Nephron (organoid): Measurements from ENCODE around the gene FCRL4.

Experiments
- H3K27ac Mint-ChIP-seq, 3 experiments: 2 replicates each; pipeline ENCODE4 v1.8.0; 2020; ENCODE audit warnings: mixed read lengths in 3 of 3, mild to moderate bottlenecking in 2 of 3, moderate library complexity in 1 of 3
- H3K27me3 Mint-ChIP-seq: 2 replicates; pipeline ENCODE4 v1.8.0; 2021; ENCODE audit warnings: low read depth, mild to moderate bottlenecking, moderate library complexity, mixed read lengths
- H3K36me3 Mint-ChIP-seq: 2 replicates; pipeline ENCODE4 v1.8.0; 2020; ENCODE audit warnings: low read depth, mixed read lengths
- H3K4me1 Mint-ChIP-seq: 2 replicates; pipeline ENCODE4 v1.8.0; 2020; ENCODE audit warnings: mixed read lengths
- H3K4me3 Mint-ChIP-seq, 3 experiments: 2 replicates each; pipeline ENCODE4 v1.8.0; 2020; ENCODE audit warnings: mild to moderate bottlenecking in 3 of 3, mixed read lengths in 3 of 3, moderate library complexity in 2 of 3
- H3K9me3 Mint-ChIP-seq: 2 replicates; pipeline ENCODE4 v1.8.0; 2020; ENCODE audit warnings: mixed read lengths
- CTCF ChIP-seq, 3 experiments: fragments of 200-600 bp; sonication (generic); IDR thresholded peaks; one replicate each; pipeline ENCODE4 v1.5.0; 2021; ENCODE audit warnings: antibody characterized with exemption in 3 of 3; ENCODE audit not compliant: unreplicated experiment in 3 of 3

The FCRL4 gene

GRCh38 chr1:157542676-157543075 is 55.2 kb downstream of the FCRL4 start:
- H3K4me1 Mint-ChIP-seq: no peaks in the 10 kb centered on the region
- H3K9me3 Mint-ChIP-seq: no peaks in the 10 kb centered on the region
- H3K4me3 Mint-ChIP-seq: no peak overlapping the region
- peaks cover 8% of the 10 kb centered on the region for H3K27me3 Mint-ChIP-seq
- TF ChIP-seq CTCF (IDR thresholded peaks at IDR 0.05; ENCODE audit: unreplicated experiment in 3 of 3): no peak
- no peaks in the 10 kb centered on the region for H3K36me3 Mint-ChIP-seq
- peak overlapping the region in 2 of 3 experiments; percentile 8 to 22 for H3K27ac Mint-ChIP-seq

DNA sequence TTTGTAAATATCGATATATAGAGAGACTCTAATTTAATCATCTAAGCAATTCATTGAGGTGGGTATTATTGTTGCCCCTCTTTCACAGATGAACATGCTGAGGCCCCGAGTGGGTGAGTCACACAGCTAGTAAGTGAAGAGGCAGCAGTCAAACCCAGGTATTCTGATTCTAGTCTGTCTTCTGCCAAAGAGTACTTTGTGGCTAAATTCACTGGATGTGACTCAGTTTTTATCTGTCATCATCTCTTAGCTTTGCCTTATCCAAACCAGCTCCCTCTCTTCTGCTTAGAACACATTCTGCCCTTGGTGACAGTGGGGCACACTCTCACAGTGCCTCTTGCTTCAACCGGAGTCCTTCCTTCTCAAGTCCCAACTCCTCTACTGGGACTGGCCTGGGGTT is 57.0 kb downstream of the FCRL4 start:
- no peaks in the 10 kb centered on the region for H3K9me3 Mint-ChIP-seq
- H3K4me1 Mint-ChIP-seq: no peaks in the 10 kb centered on the region
- no peak overlapping the region for H3K4me3 Mint-ChIP-seq
- H3K36me3 Mint-ChIP-seq: no peaks in the 10 kb centered on the region
- H3K27ac Mint-ChIP-seq: no peak overlapping the region
- no peak for TF ChIP-seq CTCF (IDR thresholded peaks at IDR 0.05; ENCODE audit: unreplicated experiment in 3 of 3)
- H3K27me3 Mint-ChIP-seq: peaks cover 8% of the 10 kb centered on the region

- H3K4me1 Mint-ChIP-seq: no peaks in the 10 kb centered on the region
- no peak for TF ChIP-seq CTCF (IDR thresholded peaks at IDR 0.05; ENCODE audit: unreplicated experiment in 3 of 3)
- H3K9me3 Mint-ChIP-seq: no peaks in the 10 kb centered on the region
- H3K36me3 Mint-ChIP-seq: no peaks in the 10 kb centered on the region
- H3K27ac Mint-ChIP-seq: no peak overlapping the region
- H3K27me3 Mint-ChIP-seq: peaks cover 8% of the 10 kb centered on the region
- no peak overlapping the region for H3K4me3 Mint-ChIP-seq
Observed at GRCh38 chr1:157540160-157540748, 57.6 kb downstream of the FCRL4 start.

DNA sequence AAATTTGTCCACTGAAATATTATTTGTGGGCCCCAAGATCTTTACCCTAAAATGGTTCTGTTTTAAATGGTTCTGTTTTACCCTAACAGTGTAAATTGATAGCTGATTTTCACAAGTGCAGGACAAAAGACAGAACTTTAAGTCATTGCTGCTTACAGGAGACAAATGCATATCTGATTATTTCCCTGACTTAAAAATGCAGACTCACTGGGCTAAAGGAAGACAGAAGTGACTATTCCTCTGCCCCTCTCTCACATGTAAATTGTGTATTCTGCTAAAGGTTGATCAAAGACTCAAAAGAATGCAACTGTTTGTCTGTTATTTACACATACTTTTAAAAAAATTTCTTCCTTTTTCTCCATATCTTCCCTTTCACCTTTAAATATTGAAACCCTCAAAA is 58.3 kb downstream of the FCRL4 start:
- no peaks in the 10 kb centered on the region for H3K4me1 Mint-ChIP-seq
- no peaks in the 10 kb centered on the region for H3K9me3 Mint-ChIP-seq
- H3K27ac Mint-ChIP-seq: no peak overlapping the region
- TF ChIP-seq CTCF (IDR thresholded peaks at IDR 0.05; ENCODE audit: unreplicated experiment in 3 of 3): no peak
- no peaks in the 10 kb centered on the region for H3K36me3 Mint-ChIP-seq
- no peak overlapping the region for H3K4me3 Mint-ChIP-seq
- H3K27me3 Mint-ChIP-seq: peaks cover 11% of the 10 kb centered on the region

DNA sequence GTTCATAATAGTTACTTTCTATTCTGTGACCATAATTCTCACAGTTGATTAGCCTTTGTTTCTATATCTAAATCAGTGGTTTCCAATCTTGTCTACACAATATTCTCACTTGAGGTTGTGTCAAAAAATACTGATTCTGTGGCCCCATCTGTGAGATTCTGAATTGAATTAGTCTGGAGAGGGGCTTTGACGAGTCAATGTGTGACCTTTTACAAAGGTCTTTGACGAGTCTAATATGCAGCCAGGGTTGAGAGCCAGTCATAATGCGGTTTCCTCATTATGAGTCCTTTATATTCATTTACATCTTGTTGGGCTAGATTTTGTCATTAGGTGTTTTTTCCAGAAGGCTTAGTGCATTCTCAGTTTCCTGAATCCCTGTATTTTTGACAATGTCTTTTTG is 65.3 kb downstream of the FCRL4 start:
- Mint-ChIP-seq H3K27ac (no peak overlapping the region), H3K27me3 (peaks cover 12% of the 10 kb centered on the region), H3K4me1 (no peaks in the 10 kb centered on the region), H3K9me3 (no peaks in the 10 kb centered on the region), H3K36me3 (no peaks in the 10 kb centered on the region), H3K4me3 (no peak overlapping the region)
- no peak for TF ChIP-seq CTCF (IDR thresholded peaks at IDR 0.05; ENCODE audit: unreplicated experiment in 3 of 3)

DNA sequence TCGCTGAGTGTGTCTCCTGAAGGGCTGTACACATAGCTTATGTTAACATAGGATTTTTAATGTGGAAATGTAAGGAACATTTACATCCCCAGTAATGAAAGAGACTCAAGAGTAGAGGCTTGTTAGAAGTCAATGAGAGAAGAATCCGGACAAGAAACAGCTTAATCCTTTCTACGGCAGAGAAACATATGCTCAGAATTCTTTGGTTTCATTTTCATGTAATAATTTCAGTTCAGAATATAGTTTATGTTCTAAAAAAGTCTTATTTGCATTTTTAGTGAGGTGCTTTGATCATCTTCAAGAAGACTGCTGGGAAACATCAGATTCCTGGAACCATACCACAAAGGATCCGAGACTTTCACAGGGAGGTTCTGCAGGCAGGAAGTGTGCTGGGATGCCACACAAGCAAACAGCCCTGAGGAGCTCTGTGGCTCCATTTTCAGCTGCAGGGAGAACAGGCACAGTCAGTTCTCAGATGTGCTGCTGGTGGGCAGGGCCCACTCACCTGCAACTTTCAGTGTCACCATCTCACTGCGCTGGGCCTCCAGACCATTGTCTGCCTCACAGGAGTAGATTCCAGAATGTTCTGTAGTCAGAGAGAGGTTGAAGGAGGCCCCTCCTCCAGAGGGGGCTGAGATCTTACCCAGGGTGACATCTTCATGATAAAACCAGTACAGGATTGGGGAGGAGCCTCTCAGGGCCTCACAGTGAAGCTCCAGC is 74.0 kb downstream of the FCRL4 start:
- no peak overlapping the region for H3K4me3 Mint-ChIP-seq
- no peaks in the 10 kb centered on the region for H3K36me3 Mint-ChIP-seq
- H3K9me3 Mint-ChIP-seq: no peaks in the 10 kb centered on the region
- H3K4me1 Mint-ChIP-seq: no peaks in the 10 kb centered on the region
- H3K27me3 Mint-ChIP-seq: no peaks in the 10 kb centered on the region
- H3K27ac Mint-ChIP-seq: no peak overlapping the region
- TF ChIP-seq CTCF (IDR thresholded peaks at IDR 0.05; ENCODE audit: unreplicated experiment in 3 of 3): no peak
